Parathyroid adenoma (tissue), 2 donors: ENCODE results near the gene FAAH.
"Not testable (repeated sequence)": the region's sequence is repeated elsewhere in the genome, so short reads cannot be mapped to it uniquely, and the experiment has no call there.

ENCODE experiments used
- H2AFZ ChIP-seq: fragments of 300-600 bp; sonication (generic); one replicate; pipeline ENCODE4 v1.7.0; 2017; ENCODE audit warnings: antibody characterized with exemption, mild to moderate bottlenecking
- H3K27ac ChIP-seq: fragments of 300-600 bp; sonication (generic); one replicate; pipeline ENCODE4 v1.7.0; 2017
- H3K27me3 ChIP-seq: fragments of 300-600 bp; sonication (generic); one replicate; pipeline ENCODE4 v1.7.0; 2017; ENCODE audit warnings: low read length; ENCODE audit not compliant: control insufficient read depth, insufficient read depth
- H3K36me3 ChIP-seq: fragments of 300-600 bp; sonication (generic); one replicate; pipeline ENCODE4 v1.7.0; 2017; ENCODE audit warnings: low read length; ENCODE audit not compliant: control insufficient read depth, insufficient read depth
- H3K4me1 ChIP-seq: fragments of 300-600 bp; sonication (generic); one replicate; pipeline ENCODE4 v1.7.0; 2017; ENCODE audit warnings: control low read depth
- H3K4me2 ChIP-seq: fragments of 300-600 bp; sonication (generic); one replicate; pipeline ENCODE4 v1.7.0; 2017; ENCODE audit warnings: low read length
- H3K4me3 ChIP-seq: fragments of 300-600 bp; sonication (generic); one replicate; pipeline ENCODE4 v1.7.0; 2017; ENCODE audit warnings: low read depth, low read length
- H3K79me2 ChIP-seq: fragments of 300-600 bp; sonication (generic); one replicate; pipeline ENCODE4 v1.7.0; 2017; ENCODE audit warnings: control low read depth
- H3K9ac ChIP-seq: fragments of 300-600 bp; sonication (generic); one replicate; pipeline ENCODE4 v1.7.0; 2017; ENCODE audit warnings: mild to moderate bottlenecking
- H3K9me3 ChIP-seq: fragments of 300-600 bp; sonication (generic); one replicate; pipeline ENCODE4 v1.7.0; 2017; ENCODE audit warnings: low read length; ENCODE audit not compliant: control insufficient read depth
- CTCF ChIP-seq: fragments of 300-600 bp; sonication (generic); IDR thresholded peaks from one replicate; pipeline ENCODE4 v1.7.0; 2017; ENCODE audit warnings: antibody characterized with exemption, mild to moderate bottlenecking
- donor health status: primary hyperparathyroidism.

Gene FAAH

GRCh38 chr1:46362158-46362557 is 32.0 kb upstream of the FAAH start:
- Histone ChIP-seq H3K36me3 (no peaks in the 10 kb centered on the region), H3K9me3 (no peaks in the 10 kb centered on the region), H3K27me3 (no peaks in the 10 kb centered on the region), H3K27ac (no peak overlapping the region), H3K4me3 (no peak overlapping the region), H3K4me2 (no peak overlapping the region), H3K79me2 (no peaks in the 10 kb centered on the region), H2AFZ (no peak overlapping the region), H3K4me1 (no peaks in the 10 kb centered on the region), H3K9ac (no peak overlapping the region)
- TF ChIP-seq CTCF, result no peak

- no peaks in the 10 kb centered on the region for H3K36me3 ChIP-seq
- no peak for TF ChIP-seq CTCF
These were observed 31.0 kb upstream of the FAAH start for GRCh38 chr1:46363121-46363520.

GRCh38 chr1:46364612-46365011 is 29.5 kb upstream of the FAAH start:
- Histone ChIP-seq H2AFZ (no peak overlapping the region), H3K9me3 (no peaks in the 10 kb centered on the region), H3K4me2 (no peak overlapping the region), H3K27ac (no peak overlapping the region), H3K27me3 (no peaks in the 10 kb centered on the region), H3K79me2 (no peaks in the 10 kb centered on the region), H3K9ac (no peak overlapping the region), H3K4me1 (peaks cover 1% of the 10 kb centered on the region), H3K4me3 (no peak overlapping the region), H3K36me3 (no peaks in the 10 kb centered on the region)
- no peak for TF ChIP-seq CTCF

More at GRCh38 chr1:46363121-46363520, 31.0 kb upstream of the FAAH start:
- Histone ChIP-seq H3K9me3 (no peaks in the 10 kb centered on the region), H3K79me2 (no peaks in the 10 kb centered on the region), H2AFZ (no peak overlapping the region), H3K4me1 (no peaks in the 10 kb centered on the region), H3K4me3 (no peak overlapping the region), H3K9ac (no peak overlapping the region), H3K27ac (no peak overlapping the region), H3K4me2 (no peak overlapping the region), H3K27me3 (no peaks in the 10 kb centered on the region)

GRCh38 chr1:46365796-46366195 is 28.3 kb upstream of the FAAH start:
- not testable (repeated sequence) for H3K79me2 ChIP-seq, H3K27ac ChIP-seq, H3K9ac ChIP-seq, H3K4me3 ChIP-seq, H3K36me3 ChIP-seq, H3K4me2 ChIP-seq, H3K4me1 ChIP-seq, H3K27me3 ChIP-seq, H2AFZ ChIP-seq, H3K9me3 ChIP-seq

GRCh38 chr1:46367072-46367471 is 27.0 kb upstream of the FAAH start:
- no peaks in the 10 kb centered on the region for H3K9me3 ChIP-seq
- no peak overlapping the region for H3K9ac ChIP-seq
- no peak overlapping the region for H3K27ac ChIP-seq
- no peak overlapping the region for H3K4me3 ChIP-seq
- no peak overlapping the region for H3K4me2 ChIP-seq
- no peak for TF ChIP-seq CTCF
- no peaks in the 10 kb centered on the region for H3K79me2 ChIP-seq
- H3K27me3 ChIP-seq, result no peaks in the 10 kb centered on the region
- H3K4me1 ChIP-seq, result peaks cover 2% of the 10 kb centered on the region
- no peaks in the 10 kb centered on the region for H3K36me3 ChIP-seq
- no peak overlapping the region for H2AFZ ChIP-seq

GRCh38 chr1:46367701-46368100 is 26.4 kb upstream of the FAAH start:
- not testable (repeated sequence) for H2AFZ ChIP-seq, H3K9me3 ChIP-seq, H3K36me3 ChIP-seq, H3K9ac ChIP-seq, H3K79me2 ChIP-seq, H3K4me3 ChIP-seq, H3K4me2 ChIP-seq, H3K27ac ChIP-seq, H3K4me1 ChIP-seq, H3K27me3 ChIP-seq
